Measurements from ENCODE around the gene SOS1.
"Not testable (repeated sequence)": the region's sequence is repeated elsewhere in the genome, so short reads cannot be mapped to it uniquely, and the experiment has no call there.

The SOS1 gene

GRCh38 chr2:39138187-39138836 is 17.5 kb upstream of the SOS1 start:
- DNase-seq, result not testable (repeated sequence)

DNA sequence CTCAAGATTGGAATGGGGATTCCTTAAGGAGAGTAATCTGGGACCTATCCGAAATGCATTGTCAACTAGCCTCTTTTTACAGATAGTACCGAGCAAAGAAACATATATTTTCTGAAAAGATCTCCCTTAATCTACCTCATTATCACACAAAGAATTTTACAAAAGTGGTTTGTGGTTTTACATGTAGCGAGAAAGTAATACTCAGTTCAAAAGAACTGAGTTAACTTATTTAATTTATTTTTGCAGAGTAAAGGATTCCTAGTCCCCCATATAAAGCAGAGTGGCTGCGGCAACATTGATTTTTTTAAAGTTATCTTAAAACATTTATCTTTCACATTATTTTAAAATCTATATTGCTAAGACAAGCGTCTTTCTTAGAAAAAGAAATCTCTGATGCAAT is 15.9 kb upstream of the SOS1 start:
- no peak for DNase-seq

GRCh38 chr2:39135690-39136259 is 14.9 kb upstream of the SOS1 start:
- DNase-seq, result no peak

- no peak for DNase-seq
Observed at GRCh38 chr2:39133215-39133851, 12.5 kb upstream of the SOS1 start.

- DNase-seq, result peak; percentile 84 to 88
Observed at GRCh38 chr2:39128919-39129391, 8.1 kb upstream of the SOS1 start.

DNA sequence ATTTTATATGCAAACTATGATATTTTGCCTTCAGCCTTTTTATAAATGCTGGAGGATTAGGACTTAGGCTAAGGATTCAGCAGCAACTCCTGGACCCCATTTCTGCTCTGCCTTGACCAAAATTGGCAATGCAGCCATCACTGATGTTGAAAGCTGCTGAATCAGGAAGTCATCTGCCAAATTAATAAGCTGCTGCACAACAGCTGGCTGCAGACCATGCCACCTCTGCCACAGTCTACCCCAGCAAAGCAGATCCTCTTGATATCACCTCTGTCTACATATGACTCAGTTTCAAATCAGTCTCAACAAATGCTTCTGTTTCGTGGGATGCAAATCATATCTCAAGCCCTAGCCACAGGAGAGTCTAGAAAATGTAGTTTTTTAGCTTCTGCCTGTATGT is 7.1 kb upstream of the SOS1 start:
- peak; percentile 29 to 38 for DNase-seq

- DNase-seq, result peak in 1 of 2 donors; percentile 45
Observed at GRCh38 chr2:39124746-39125057, 3.9 kb upstream of the SOS1 start.

- DNase-seq, result peak; percentile 91 to 92
Observed at GRCh38 chr2:39124000-39124745, 3.3 kb upstream of the SOS1 start.

- DNase-seq, result no peak
Observed at GRCh38 chr2:39123436-39123999, 2.7 kb upstream of the SOS1 start.

DNA sequence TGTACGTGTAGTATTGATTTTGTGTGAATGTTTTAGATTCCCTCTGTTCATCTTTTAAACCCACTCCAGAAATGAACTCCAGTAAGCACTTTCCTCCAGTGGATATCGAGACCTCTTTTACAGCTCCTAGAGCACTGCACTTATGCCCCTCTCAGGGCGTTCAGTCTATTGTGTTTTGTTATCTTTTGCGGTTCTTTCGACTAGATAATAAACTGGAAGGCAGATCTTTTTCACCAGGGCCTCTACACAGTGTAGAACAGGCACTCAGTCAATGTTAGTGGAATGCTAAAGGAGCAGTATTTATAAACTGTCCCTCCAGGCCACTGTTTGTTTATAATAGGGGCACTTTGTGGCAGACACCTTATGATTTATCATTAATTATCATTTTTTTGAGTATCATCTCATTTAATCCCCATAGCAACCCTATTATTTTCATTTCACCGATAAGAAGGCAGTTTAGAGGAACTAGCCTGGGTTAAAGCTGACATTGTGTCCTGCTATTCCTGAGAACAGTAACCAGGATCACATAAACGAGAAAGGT is 742 bp upstream of the SOS1 start:
- no peak for DNase-seq

- DNase-seq, result no peak
Observed at GRCh38 chr2:39120521-39120770, 405 bp downstream of the SOS1 start.

DNA sequence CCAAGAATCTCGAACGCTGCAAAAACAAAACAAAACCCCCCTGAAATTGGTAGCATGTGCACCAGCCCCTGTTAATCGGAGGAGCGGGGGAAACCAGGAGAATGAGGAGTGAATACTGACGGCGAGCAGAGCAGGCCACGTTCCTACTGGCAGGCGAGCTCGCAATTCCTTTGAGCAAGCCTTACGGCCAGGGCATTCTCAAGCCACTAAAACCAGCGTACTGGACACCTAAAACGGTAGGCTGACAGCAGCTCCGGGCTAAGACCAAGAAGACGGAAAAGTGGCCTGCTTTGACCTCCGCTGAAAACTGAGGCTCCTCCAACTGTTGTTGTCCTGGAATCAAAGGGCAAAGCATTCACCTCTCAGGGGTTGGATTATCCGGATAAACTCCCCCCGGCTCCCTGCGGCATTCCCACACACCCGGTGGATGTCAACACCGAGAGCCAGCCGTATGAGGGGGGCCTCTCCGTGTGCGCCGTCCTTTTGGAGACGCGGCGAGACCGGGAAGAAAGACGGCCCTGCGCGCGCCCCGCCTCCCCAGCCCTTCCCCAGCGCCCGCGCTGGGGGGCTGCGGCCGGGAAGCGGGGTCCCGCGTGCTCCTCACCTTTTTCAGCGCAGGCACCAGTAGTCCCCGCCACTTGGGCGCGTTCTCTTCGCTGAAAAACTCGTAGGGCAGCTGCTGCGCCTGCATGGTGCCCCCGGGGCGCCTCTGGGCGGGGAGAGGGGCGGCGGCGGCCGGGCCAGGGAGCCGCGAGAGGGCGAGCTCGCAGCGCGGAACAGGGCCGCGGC is 925 bp downstream of the SOS1 start:
- DNase-seq, result peak; percentile 38 to 45

GRCh38 chr2:39118786-39119499 is 1.9 kb downstream of the SOS1 start:
- DNase-seq, result peak in 1 of 2 donors; percentile 20

DNA sequence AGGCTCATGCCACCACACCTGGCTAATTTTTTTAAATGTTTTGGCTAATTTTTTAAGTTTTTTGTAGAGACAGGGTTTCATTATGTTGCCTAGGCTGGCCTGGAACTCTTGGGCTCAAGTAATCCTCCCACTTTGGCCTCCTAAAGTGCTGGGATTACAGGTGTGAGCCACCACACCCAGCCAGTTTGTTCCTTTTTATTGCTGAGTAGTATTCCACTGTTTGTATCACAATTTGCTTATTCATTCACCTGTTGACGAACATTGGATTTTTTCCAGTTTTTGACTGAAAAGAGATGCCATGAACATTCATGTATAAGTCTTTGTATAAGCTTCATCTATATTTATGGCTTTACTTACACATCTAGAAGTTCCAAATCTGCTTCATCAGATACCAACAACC is 5.3 kb downstream of the SOS1 start:
- DNase-seq, result no peak

GRCh38 chr2:39114771-39115170 is 6.1 kb downstream of the SOS1 start:
- no peak for DNase-seq

DNA sequence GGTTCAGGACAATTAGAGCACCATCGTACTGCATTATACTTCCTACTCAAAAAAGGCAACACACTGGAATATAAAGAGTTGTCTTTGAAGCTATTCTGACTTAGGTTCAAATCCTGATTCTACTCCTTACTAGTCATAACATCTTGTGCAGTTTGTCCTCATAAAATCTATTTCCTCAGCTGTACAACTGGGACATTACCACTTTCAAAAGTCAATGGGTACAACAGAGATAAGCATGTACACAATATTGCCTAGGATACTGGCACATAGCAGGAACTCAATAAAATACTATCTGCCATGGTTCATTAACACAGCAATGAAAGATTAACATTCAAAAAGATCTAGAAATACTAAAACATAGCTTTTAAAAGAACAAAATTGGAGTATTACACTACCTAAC is 11.3 kb downstream of the SOS1 start:
- DNase-seq, result no peak

- no peak for DNase-seq
Observed at GRCh38 chr2:39108377-39108776, 12.5 kb downstream of the SOS1 start.

- no peak for DNase-seq
Observed at GRCh38 chr2:39107724-39108273, 13.1 kb downstream of the SOS1 start.

GRCh38 chr2:39107156-39107555 is 13.7 kb downstream of the SOS1 start:
- DNase-seq, result no peak

DNA sequence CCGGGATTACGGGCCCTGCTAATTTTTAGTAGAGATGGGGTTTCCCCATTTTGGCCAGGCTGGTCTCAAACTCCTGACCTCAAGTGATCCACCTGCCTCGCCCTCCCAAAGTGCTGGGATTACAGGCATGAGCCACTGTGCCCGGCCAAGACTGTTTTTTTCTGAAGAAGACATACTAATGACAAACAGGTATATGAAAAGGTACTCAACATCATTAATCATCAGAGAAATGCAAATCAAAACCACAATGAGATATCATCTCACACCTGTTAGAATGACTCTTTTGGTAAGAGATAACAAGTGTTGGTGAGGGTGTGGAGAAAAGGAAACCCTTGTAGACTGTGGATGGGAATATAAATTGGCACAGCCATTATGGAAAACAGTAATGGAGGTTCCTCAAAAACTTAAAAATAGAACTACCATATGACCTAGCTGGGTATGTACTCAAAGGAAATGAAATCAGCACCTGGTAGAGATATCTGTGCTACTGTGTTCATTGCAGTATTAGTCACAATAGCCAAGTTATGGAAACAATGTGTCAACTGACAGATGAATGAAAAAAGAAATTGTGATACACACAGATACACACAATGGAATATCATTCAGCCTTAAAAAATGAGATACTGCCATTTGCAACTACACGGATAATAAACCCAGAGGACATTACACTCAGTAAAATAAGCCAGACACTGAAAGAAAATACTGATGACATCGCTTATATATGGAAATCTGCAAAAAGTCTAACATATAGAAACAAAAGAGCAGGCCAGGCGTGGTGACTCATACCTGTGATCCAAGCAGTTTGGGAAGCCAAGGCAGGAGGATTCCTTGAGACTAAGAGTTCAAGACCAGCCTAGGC is 20.8 kb downstream of the SOS1 start:
- no peak for DNase-seq
